Raji (cell line): Measurements from ENCODE around the gene BABAM2.

Experiments
- POLR2A ChIP-seq: IDR thresholded peaks from 2 replicates; pipeline ENCODE4 v1.6.1; 2011; ENCODE audit warnings: low read depth, low read length, control low read depth; ENCODE audit not compliant: insufficient read depth

Gene BABAM2

GRCh38 chr2:27996156-27996922 is 105.8 kb downstream of the BABAM2 start:
- TF ChIP-seq POLR2A: no peak

- TF ChIP-seq POLR2A: no peak
Measured at GRCh38 chr2:28000287-28000686, 109.8 kb downstream of the BABAM2 start.

- no peak for TF ChIP-seq POLR2A
Measured at GRCh38 chr2:28002181-28002580, 111.7 kb downstream of the BABAM2 start.

GRCh38 chr2:28004086-28004485 is 113.6 kb downstream of the BABAM2 start:
- no peak for TF ChIP-seq POLR2A

- no peak for TF ChIP-seq POLR2A
Measured at GRCh38 chr2:28009732-28010131, 119.2 kb downstream of the BABAM2 start.

GRCh38 chr2:28011322-28011737 is 120.8 kb downstream of the BABAM2 start:
- no peak for TF ChIP-seq POLR2A

- no peak for TF ChIP-seq POLR2A
Measured at GRCh38 chr2:28021898-28022297, 131.4 kb downstream of the BABAM2 start.

GRCh38 chr2:28025123-28025522 is 134.6 kb downstream of the BABAM2 start:
- no peak for TF ChIP-seq POLR2A

GRCh38 chr2:28028025-28028424 is 137.5 kb downstream of the BABAM2 start:
- TF ChIP-seq POLR2A: no peak

GRCh38 chr2:28030600-28030999 is 140.1 kb downstream of the BABAM2 start:
- no peak for TF ChIP-seq POLR2A

GRCh38 chr2:28032816-28033215 is 142.3 kb downstream of the BABAM2 start:
- TF ChIP-seq POLR2A: no peak

- no peak for TF ChIP-seq POLR2A
Measured at GRCh38 chr2:28034696-28035095, 144.2 kb downstream of the BABAM2 start.

GRCh38 chr2:28035163-28035690 is 144.7 kb downstream of the BABAM2 start:
- TF ChIP-seq POLR2A: no peak

- no peak for TF ChIP-seq POLR2A
Measured at GRCh38 chr2:28035816-28036215, 145.3 kb downstream of the BABAM2 start.

GRCh38 chr2:28036307-28036706 is 145.8 kb downstream of the BABAM2 start:
- no peak for TF ChIP-seq POLR2A

GRCh38 chr2:28038722-28039121 is 148.2 kb downstream of the BABAM2 start:
- no peak for TF ChIP-seq POLR2A
